Esophagus muscularis mucosa (tissue), 4 donors: ENCODE measurements around the gene PTRH1. TPM values are rescaled to one million over a fixed set of nuclear protein-coding genes. Genes with fewer than 3 reads are reported as not detected.

Experiments used
- DNase-seq: peaks from one replicate; pipeline ENCODE4 v3.0.0-alpha.2; 2017; ENCODE audit errors: extremely low spot score
- H3K27ac ChIP-seq, 4 donors: fragments of 200-600 bp; sonication (generic); replicated peaks in 1 of 4; 1 replicate in 3 of 4; 2 replicates in 1 of 4; pipeline ENCODE4 v1.5.1; 2016 to 2019; ENCODE audit warnings: mild to moderate bottlenecking in 1 of 4
- H3K27me3 ChIP-seq, 4 donors: fragments of 200-600 bp; sonication (generic); one replicate each; pipeline versions ENCODE4 v1.5.1 to v1.6.0; 2016 to 2019
- H3K36me3 ChIP-seq, 4 donors: fragments of 200-600 bp; sonication (generic); one replicate each; pipeline ENCODE4 v1.5.1; 2016 to 2019
- H3K4me1 ChIP-seq, 4 donors: fragments of 200-600 bp; sonication (generic); one replicate each; pipeline ENCODE4 v1.5.1; 2016 to 2019
- H3K4me3 ChIP-seq, 4 donors: fragments of 200-600 bp; sonication (generic); 1 replicate in 2 of 4; 2 replicates in 2 of 4; pipeline ENCODE4 v1.5.1; 2016 to 2019; ENCODE audit warnings: mild to moderate bottlenecking in 4 of 4, moderate library complexity in 1 of 4
- H3K9me3 ChIP-seq, 4 donors: fragments of 200-600 bp; sonication (generic); 1 replicate in 3 of 4; 2 replicates in 1 of 4; pipeline ENCODE4 v1.5.1; 2016 to 2019
- CTCF ChIP-seq, 3 experiments: fragments of 200-600 bp in 2 of 3; fragments of 450-650 bp in 1 of 3; sonication (generic) in 2 of 3; IDR thresholded peaks; one replicate each; pipeline ENCODE4 v1.5.1; 2017 to 2019; ENCODE audit warnings: antibody characterized with exemption in 3 of 3, mild to moderate bottlenecking in 2 of 3, moderate library complexity in 1 of 3
- EP300 ChIP-seq: sonication (generic); formaldehyde crosslinking; IDR thresholded peaks from one replicate; pipeline ENCODE4 v1.6.1; 2017; ENCODE audit warnings: antibody characterized with exemption
- POLR2A ChIP-seq: fragments of 450-650 bp; IDR thresholded peaks from one replicate; pipeline ENCODE4 v1.6.1; 2017; ENCODE audit warnings: antibody characterized with exemption, moderate library complexity, mild to moderate bottlenecking, low read depth
- POLR2AphosphoS5 ChIP-seq, 2 donors: sonication (generic); formaldehyde crosslinking; IDR thresholded peaks; one replicate each; pipeline ENCODE4 v1.6.1; 2017; ENCODE audit warnings: antibody characterized with exemption in 2 of 2
- WGBS: methylation state at CpG from one replicate; pipeline ENCODE4 v1.1.5; 2018; 5-methylcytosine and 5-hydroxymethylcytosine counted together
- intact Hi-C: fragments of 100-400 bp; cut with DNase I; formaldehyde crosslinking; loops from one replicate; pipeline ENCODE4 v1.15.1; 2023
- total RNA-seq, 4 donors: library from RNA; depleted of rRNA; stranded (reverse); fragments of >200 nt; gene quantifications; one replicate each; pipeline versions ENCODE4 v1.1.0 to v1.2.1, GENCODE V29; 2016

PTRH1 gene
- total RNA-seq, 4 donors from 2014 or later = 16.8 to 23.5 (median 20.5) TPM

DNA sequence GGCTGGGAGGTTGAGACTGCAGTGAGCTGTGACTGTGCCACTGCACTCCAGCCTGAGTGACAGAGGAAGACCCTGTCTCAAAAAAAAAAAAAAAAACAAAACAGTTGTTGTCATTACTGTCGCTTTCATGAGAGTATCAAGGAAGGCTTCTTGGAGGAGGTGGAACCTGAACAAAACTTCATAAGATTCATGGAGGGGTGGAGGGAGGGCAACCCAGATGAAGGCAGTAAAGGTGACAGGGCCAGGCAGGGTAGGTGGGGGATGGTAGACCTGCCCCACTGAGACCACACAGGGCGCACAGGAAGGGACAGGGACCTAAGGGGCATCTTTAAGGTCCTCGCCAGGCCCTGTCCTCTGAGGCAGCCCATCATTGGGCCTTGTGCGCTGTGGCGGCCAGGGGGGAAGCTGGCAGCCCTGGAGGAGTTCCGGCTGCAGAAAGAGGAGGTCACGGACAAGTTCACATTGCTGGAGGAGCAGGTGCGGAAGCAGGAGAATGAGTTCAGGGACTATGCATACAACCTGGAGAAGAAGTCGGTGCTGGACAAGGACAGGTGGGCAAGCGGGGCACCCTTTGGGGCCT lies 5.2 kb downstream of the PTRH1 start:
- peaks cover 0 to 8% (median 0%) of the 10 kb centered on the region in 4 donors for H3K27me3 ChIP-seq
- peaks cover 10 to 19% (median 16%) of the 10 kb centered on the region in 4 donors for H3K4me1 ChIP-seq
- TF ChIP-seq POLR2AphosphoS5 (IDR thresholded peaks at IDR 0.05) = no peak
- no peak for TF ChIP-seq CTCF (IDR thresholded peaks at IDR 0.05)
- TF ChIP-seq EP300 = no peak
- no peak for TF ChIP-seq POLR2A
- intact Hi-C loops = no loop called here
- 94% methylated on average over 10 of the region's 10 CpGs for WGBS
- H3K4me3 ChIP-seq = no peak overlapping the region
- H3K9me3 ChIP-seq = no peaks in the 10 kb centered on the region
- peaks cover 0 to 7% (median 2%) of the 10 kb centered on the region in 4 donors for H3K36me3 ChIP-seq
- DNase-seq = no peak
- H3K27ac ChIP-seq = no peak overlapping the region

- TF ChIP-seq POLR2A (no peak), CTCF (IDR thresholded peaks at IDR 0.05) (no peak)
- H3K27me3 ChIP-seq = peaks cover 0 to 9% (median 0%) of the 10 kb centered on the region in 4 donors
- WGBS = 96% methylated on average over 2 of the region's 8 CpGs
- no peak for DNase-seq
- intact Hi-C loops = no loop called here
- H3K4me1 ChIP-seq = peaks cover 1 to 8% (median 6%) of the 10 kb centered on the region in 4 donors
- H3K9me3 ChIP-seq = no peaks in the 10 kb centered on the region
- H3K27ac ChIP-seq = no peak overlapping the region
- H3K4me3 ChIP-seq = no peak overlapping the region
- peaks cover 0 to 7% (median 2%) of the 10 kb centered on the region in 4 donors for H3K36me3 ChIP-seq
Observed at GRCh38 chr9:127708952-127709587, 6.4 kb downstream of the PTRH1 start.

GRCh38 chr9:127707766-127708165 lies 7.7 kb downstream of the PTRH1 start:
- no peak for DNase-seq
- WGBS = 76% methylated on average over 5 of the region's 5 CpGs
- TF ChIP-seq CTCF (IDR thresholded peaks at IDR 0.05) = no peak
- no peak for TF ChIP-seq EP300
- TF ChIP-seq POLR2AphosphoS5 (IDR thresholded peaks at IDR 0.05) = no peak
- no peak for TF ChIP-seq POLR2A

GRCh38 chr9:127706836-127707241 lies 8.6 kb downstream of the PTRH1 start, which contains the start of gene CFAP157:
TSS of gene CFAP157 (plus strand) at chr9:127706988. CDS start at chr9:127707032, 44 bp downstream.
- Histone ChIP-seq H3K36me3 (peaks cover 0 to under 1% (median 0%) of the 10 kb centered on the region in 4 donors), H3K4me1 (peaks cover 0 to 5% (median 2%) of the 10 kb centered on the region in 4 donors), H3K27ac (no peak within 1 kb of the TSS), H3K9me3 (no peaks in the 10 kb centered on the region), H3K27me3 (peaks cover 0 to 15% (median 0%) of the 10 kb centered on the region in 4 donors), H3K4me3 (no peak within 1 kb of the TSS)
- TF ChIP-seq POLR2A = no peak
- TF ChIP-seq CTCF (IDR thresholded peaks at IDR 0.05) = no peak
- no peak for TF ChIP-seq POLR2AphosphoS5 (IDR thresholded peaks at IDR 0.05)
- no peak for TF ChIP-seq EP300
- 69% methylated on average over 11 of the region's 11 CpGs for WGBS
- no peak for DNase-seq
- intact Hi-C loops = no loop called here

More at GRCh38 chr9:127707766-127708165, 7.7 kb downstream of the PTRH1 start:
- Histone ChIP-seq H3K27ac (no peak overlapping the region), H3K4me3 (no peak overlapping the region), H3K4me1 (peaks cover 0 to 5% (median 2%) of the 10 kb centered on the region in 4 donors), H3K36me3 (peaks cover 0 to 7% (median 2%) of the 10 kb centered on the region in 4 donors), H3K9me3 (no peaks in the 10 kb centered on the region), H3K27me3 (peaks cover 0 to 15% (median 0%) of the 10 kb centered on the region in 4 donors)
- intact Hi-C loops = no loop called here
